PC-9 (cell line): Measurements from ENCODE around the gene CSTF1. TPM values are rescaled to one million over a fixed set of nuclear protein-coding genes. Genes with fewer than 3 reads are reported as not detected.
A peak's percentile ranks its signal among the peaks of the same experiment; 100 is the strongest.

ENCODE experiments used
- BruUV-seq: library from RNA; stranded (reverse); fragments of 400-500 nt; replicated peaks from 2 replicates; lab custom pipeline; 2021; lab: Mats Ljungman, UMichigan
- CTCF ChIA-PET: fragments of 300-600 bp; sonication (Branson Sonifier 250); formaldehyde crosslinking; loops from one replicate; lab custom pipeline; 2022; ENCODE audit warnings: antibody characterized with exemption; lab: Charles Lee
- POLR2A ChIA-PET: fragments of 300-600 bp; sonication (Branson Sonifier 250); formaldehyde crosslinking; loops from one replicate; lab custom pipeline; 2022; ENCODE audit warnings: antibody characterized with exemption; ENCODE audit not compliant: unreplicated experiment; lab: Charles Lee
- DNase-seq, 2 experiments: peaks; one replicate each; pipeline versions ENCODE4 v3.0.0 to v3.0.0-alpha.2; 2015 to 2022; ENCODE audit warnings: mixed read lengths in 1 of 2
- H2AFZ ChIP-seq: fragments of 200-600 bp; sonication (generic); 2 replicates; pipeline ENCODE4 v1.8.1; 2017; ENCODE audit warnings: antibody characterized with exemption
- H3F3A ChIP-seq: fragments of 200-600 bp; sonication (generic); 2 replicates; pipeline ENCODE4 v1.8.1; 2017; ENCODE audit warnings: antibody characterized with exemption, mild to moderate bottlenecking, low read depth; ENCODE audit not compliant: insufficient read depth
- H3K27ac ChIP-seq: fragments of 200-600 bp; sonication (generic); 2 replicates; pipeline ENCODE4 v1.6.1; 2016; ENCODE audit warnings: mixed run types
- H3K27me3 ChIP-seq: fragments of 200-600 bp; sonication (generic); 2 replicates; pipeline ENCODE4 v1.6.1; 2016; ENCODE audit warnings: low read depth, mixed run types; ENCODE audit not compliant: insufficient read depth
- H3K36me3 ChIP-seq: fragments of 200-600 bp; sonication (generic); 2 replicates; pipeline ENCODE4 v1.6.1; 2016; ENCODE audit warnings: low read depth, mixed run types
- H3K4me1 ChIP-seq: fragments of 200-600 bp; sonication (generic); replicated peaks from 2 replicates; pipeline ENCODE4 v1.6.1; 2016; ENCODE audit warnings: mixed run types; ENCODE audit not compliant: insufficient read depth
- H3K4me2 ChIP-seq: fragments of 200-600 bp; sonication (generic); 2 replicates; pipeline ENCODE4 v1.6.1; 2017; ENCODE audit warnings: mixed run types
- H3K4me3 ChIP-seq: fragments of 200-600 bp; sonication (generic); 2 replicates; pipeline ENCODE4 v1.6.1; 2016; ENCODE audit warnings: mixed run types
- H3K79me2 ChIP-seq: fragments of 200-600 bp; sonication (generic); 2 replicates; pipeline ENCODE4 v1.6.1; 2017; ENCODE audit warnings: low read depth, mixed run types
- H3K9me2 ChIP-seq: fragments of 200-600 bp; sonication (generic); 2 replicates; pipeline ENCODE4 v1.8.1; 2017; ENCODE audit warnings: mild to moderate bottlenecking; ENCODE audit not compliant: insufficient read depth
- H3K9me3 ChIP-seq: fragments of 200-600 bp; sonication (generic); 2 replicates; pipeline ENCODE4 v1.8.1; 2016; ENCODE audit warnings: low read depth; ENCODE audit not compliant: insufficient read depth
- H4K20me1 ChIP-seq: fragments of 200-600 bp; sonication (generic); 2 replicates; pipeline ENCODE4 v1.8.1; 2017; ENCODE audit not compliant: insufficient read depth
- CTCF ChIP-seq: fragments of 200-600 bp; sonication (generic); conservative IDR thresholded peaks from 2 replicates; pipeline ENCODE4 v1.6.1; 2017; ENCODE audit warnings: mixed run types, antibody characterized with exemption, mild to moderate bottlenecking, moderate library complexity
- EZH2 ChIP-seq: fragments of 200-600 bp; sonication (generic); IDR thresholded peaks from 2 replicates; pipeline ENCODE4 v1.8.0; 2017; ENCODE audit warnings: antibody characterized with exemption, low read depth
- intact Hi-C: fragments of 100-400 bp; cut with micrococcal nuclease; formaldehyde crosslinking; loops from one replicate; pipeline ENCODE4 v1.10.0; 2022; ENCODE audit not compliant: unreplicated experiment
- total RNA-seq: library from RNA; stranded (reverse); gene quantifications from 2 replicates; pipeline ENCODE4 v1.2.3, GENCODE V29; 2021

Gene CSTF1
- total RNA-seq, 1 experiment from 2014 or later, result 50.0 TPM

GRCh38 chr20:56420028-56420427 lies 27.6 kb downstream of the CSTF1 start:
- no peaks in the 10 kb centered on the region for H4K20me1 ChIP-seq
- TF ChIP-seq EZH2 (no peak), CTCF (no peak)
- H3K27ac ChIP-seq, result no peak overlapping the region
- CTCF ChIA-PET, result no interaction called here
- peaks cover 11% of the 10 kb centered on the region; the same call in 1 of the 2 replicates for H3F3A ChIP-seq
- peaks cover 35% of the 10 kb centered on the region for H3K4me1 ChIP-seq
- no peak overlapping the region for H2AFZ ChIP-seq
- H3K27me3 ChIP-seq, result no peaks in the 10 kb centered on the region
- no peak overlapping the region for H3K4me2 ChIP-seq
- POLR2A ChIA-PET, result no interaction called here
- no peak overlapping the region for H3K4me3 ChIP-seq
- intact Hi-C loops, result no loop called here
- no peaks in the 10 kb centered on the region for H3K79me2 ChIP-seq
- H3K9me3 ChIP-seq, result no peaks in the 10 kb centered on the region
- no peaks in the 10 kb centered on the region for H3K36me3 ChIP-seq
- BruUV-seq, result no TSS peak
- H3K9me2 ChIP-seq, result no peaks in the 10 kb centered on the region
- DNase-seq, result no peak

- Histone ChIP-seq H4K20me1 (no peaks in the 10 kb centered on the region), H3K79me2 (no peaks in the 10 kb centered on the region), H3F3A (peaks cover 11% of the 10 kb centered on the region; the same call in 1 of the 2 replicates), H3K9me3 (no peaks in the 10 kb centered on the region), H3K4me1 (peaks cover 35% of the 10 kb centered on the region), H3K36me3 (no peaks in the 10 kb centered on the region), H2AFZ (no peak overlapping the region), H3K27ac (no peak overlapping the region), H3K27me3 (no peaks in the 10 kb centered on the region), H3K4me2 (no peak overlapping the region), H3K9me2 (no peaks in the 10 kb centered on the region), H3K4me3 (no peak overlapping the region)
- no TSS peak for BruUV-seq
- intact Hi-C loops, result no loop called here
- no peak for DNase-seq
- TF ChIP-seq CTCF (no peak), EZH2 (no peak)
- CTCF ChIA-PET, result no interaction called here
- POLR2A ChIA-PET, result no interaction called here
Observed at GRCh38 chr20:56420940-56421688, 28.7 kb downstream of the CSTF1 start.

DNA sequence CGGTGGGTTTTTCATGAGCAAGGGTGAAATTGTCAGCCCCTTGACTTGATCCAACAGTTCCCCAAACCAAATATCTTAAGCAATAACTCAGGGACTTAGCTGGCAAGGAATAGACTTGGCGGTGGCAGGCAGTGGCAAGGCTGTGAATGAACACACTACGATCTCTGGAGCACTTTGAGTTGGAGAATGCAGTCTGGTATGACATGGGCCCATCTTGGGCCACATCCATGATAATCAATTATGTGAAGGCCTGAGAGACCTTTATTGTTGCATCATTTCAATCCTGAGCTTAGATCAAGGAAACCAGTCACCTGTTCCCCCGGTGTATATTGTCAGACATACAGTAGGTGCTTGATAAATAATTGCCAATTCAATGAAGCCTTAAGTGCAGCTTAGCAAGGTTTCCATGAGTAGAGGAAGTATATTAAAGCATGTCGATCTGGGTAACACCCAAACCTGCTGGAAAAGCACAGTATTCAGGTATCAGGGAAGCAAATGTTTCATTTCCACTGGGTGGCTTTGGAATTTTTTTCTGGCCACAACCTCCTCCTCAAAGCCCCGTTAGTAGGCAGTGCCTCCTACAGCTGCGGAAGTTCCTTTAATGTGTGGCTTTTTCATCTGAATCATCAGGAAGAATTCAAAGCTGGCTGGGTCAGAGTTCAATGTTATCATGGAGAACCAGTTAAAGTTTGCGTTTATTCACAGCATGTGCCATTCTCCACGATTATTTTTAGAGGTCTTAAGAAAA lies 29.8 kb downstream of the CSTF1 start:
- no TSS peak for BruUV-seq
- no peaks in the 10 kb centered on the region for H3K9me2 ChIP-seq
- H3K4me2 ChIP-seq, result peak overlapping the region; percentile 56
- H3K4me1 ChIP-seq, result peaks cover 35% of the 10 kb centered on the region
- POLR2A ChIA-PET, result interaction anchor here (0.6 kb wide), 1 partner anchor 9 kb away, joined by 13 read pairs; no protein-coding TSS in a partner anchor
- H2AFZ ChIP-seq, result peak overlapping the region; percentile 65
- peak; percentile 35 to 86 for DNase-seq
- peaks cover 11% of the 10 kb centered on the region; the same call in 1 of the 2 replicates for H3F3A ChIP-seq
- CTCF ChIA-PET, result interaction anchor here (0.5 kb wide), 1 partner anchor 38 kb away, joined by 3 read pairs; no protein-coding TSS in a partner anchor
- H3K4me3 ChIP-seq, result no peak overlapping the region
- H3K79me2 ChIP-seq, result no peaks in the 10 kb centered on the region
- TF ChIP-seq CTCF, result no peak
- no peak for TF ChIP-seq EZH2
- H3K27me3 ChIP-seq, result no peaks in the 10 kb centered on the region
- no peaks in the 10 kb centered on the region for H3K36me3 ChIP-seq
- H3K9me3 ChIP-seq, result no peaks in the 10 kb centered on the region
- intact Hi-C loops, result no loop called here
- peak overlapping the region; percentile 55 for H3K27ac ChIP-seq
- H4K20me1 ChIP-seq, result no peaks in the 10 kb centered on the region
